SH-SY5Y (cell line): ENCODE data around the gene LRRC8C.

Source experiments
- GATA2 ChIP-seq: IDR thresholded peaks from 2 replicates; pipeline ENCODE4 v1.6.1; 2011; ENCODE audit warnings: mild to moderate bottlenecking, low read depth, low read length
- GATA3 ChIP-seq: IDR thresholded peaks from 2 replicates; pipeline ENCODE4 v1.6.1; 2011; ENCODE audit warnings: low read depth, mild to moderate bottlenecking, low read length, moderate library complexity

DNA sequence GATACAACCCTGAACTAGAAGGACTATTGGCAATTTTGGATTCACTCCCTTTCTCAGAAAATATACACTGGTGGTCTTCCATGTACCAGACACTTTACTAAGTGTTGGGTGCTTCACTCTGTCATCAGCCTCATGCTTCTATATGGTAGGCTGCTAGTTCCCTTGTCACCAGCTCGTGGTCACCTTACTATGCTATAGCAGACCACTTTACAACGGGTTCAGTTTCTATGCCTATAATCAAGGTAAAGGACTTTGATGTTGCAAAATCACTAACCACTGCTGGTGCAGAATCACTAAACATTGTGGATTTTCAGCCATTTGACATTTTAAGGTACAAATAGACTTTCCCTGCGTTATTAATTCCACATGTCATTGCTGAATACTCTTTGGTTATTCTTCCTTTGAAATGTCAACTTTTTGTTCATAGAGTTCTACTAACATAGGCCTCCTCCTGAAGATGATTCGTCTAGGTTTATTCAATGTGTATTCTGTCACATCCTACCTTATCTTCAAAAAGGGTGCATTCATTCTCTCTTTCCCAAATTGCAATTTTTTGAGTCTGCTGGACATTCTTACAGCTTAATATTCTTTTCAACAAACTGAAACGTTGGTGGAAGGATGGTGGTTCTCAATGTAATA, 78.3 kb downstream of the LRRC8C start:
- no peak for TF ChIP-seq GATA3
- no peak for TF ChIP-seq GATA2
